ENCODE data around the gene PLCD3.

The PLCD3 gene

DNA sequence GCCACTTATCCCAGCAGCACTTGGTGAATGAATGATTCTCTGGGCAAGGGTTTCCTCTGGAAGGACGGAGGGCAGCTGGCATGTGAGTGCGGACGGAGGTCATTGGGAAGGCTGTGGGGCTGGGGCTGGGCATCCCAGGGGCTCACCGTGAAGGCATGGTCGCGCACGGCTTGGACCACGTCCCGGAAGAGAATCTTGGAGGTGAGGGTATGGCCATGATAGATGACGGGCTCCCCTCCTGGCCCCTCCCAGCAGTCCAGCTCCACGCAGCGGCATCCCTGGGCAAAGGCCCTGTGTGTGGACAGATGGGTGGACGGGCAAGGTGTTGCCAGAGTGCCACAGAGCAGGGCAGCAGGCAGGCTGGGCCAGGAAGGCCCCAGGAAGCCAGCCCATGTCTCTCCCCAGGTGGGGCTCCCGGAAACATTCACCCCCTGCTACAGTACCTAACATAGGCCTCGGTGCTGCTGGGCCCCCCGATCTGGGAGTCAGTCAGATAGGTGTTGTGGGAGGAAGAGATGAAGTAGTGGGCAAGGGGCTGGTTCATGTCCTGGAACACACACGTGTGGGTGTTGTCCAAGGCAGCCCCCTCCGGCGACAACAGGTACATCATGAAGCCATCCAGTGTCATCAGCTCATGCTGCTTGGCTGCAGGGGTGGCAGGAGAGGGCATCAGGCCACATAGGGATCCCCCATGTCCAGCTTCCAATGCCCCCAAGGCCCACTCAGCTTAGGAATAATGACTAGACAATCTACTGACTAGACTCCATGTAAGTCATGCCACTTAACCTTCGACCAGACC, 14.3 kb downstream of the PLCD3 start:
- in situ Hi-C loops (cut with MboI; ENCODE audit: low sequenced_read_pairs, unreplicated experiment) = no loop called here
- no peak for DNase-seq (ENCODE audit: low spot score)
- TF ChIP-seq, protein P1, sequence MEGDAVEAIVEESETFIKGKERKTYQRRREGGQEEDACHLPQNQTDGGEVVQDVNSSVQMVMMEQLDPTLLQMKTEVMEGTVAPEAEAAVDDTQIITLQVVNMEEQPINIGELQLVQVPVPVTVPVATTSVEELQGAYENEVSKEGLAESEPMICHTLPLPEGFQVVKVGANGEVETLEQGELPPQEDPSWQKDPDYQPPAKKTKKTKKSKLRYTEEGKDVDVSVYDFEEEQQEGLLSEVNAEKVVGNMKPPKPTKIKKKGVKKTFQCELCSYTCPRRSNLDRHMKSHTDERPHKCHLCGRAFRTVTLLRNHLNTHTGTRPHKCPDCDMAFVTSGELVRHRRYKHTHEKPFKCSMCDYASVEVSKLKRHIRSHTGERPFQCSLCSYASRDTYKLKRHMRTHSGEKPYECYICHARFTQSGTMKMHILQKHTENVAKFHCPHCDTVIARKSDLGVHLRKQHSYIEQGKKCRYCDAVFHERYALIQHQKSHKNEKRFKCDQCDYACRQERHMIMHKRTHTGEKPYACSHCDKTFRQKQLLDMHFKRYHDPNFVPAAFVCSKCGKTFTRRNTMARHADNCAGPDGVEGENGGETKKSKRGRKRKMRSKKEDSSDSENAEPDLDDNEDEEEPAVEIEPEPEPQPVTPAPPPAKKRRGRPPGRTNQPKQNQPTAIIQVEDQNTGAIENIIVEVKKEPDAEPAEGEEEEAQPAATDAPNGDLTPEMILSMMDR (IDR thresholded peaks at IDR 0.05; ENCODE audit: borderline replicate concordance, control extremely low read depth, extremely low read depth, insufficient read depth, missing control alignments) = no peak

DNA sequence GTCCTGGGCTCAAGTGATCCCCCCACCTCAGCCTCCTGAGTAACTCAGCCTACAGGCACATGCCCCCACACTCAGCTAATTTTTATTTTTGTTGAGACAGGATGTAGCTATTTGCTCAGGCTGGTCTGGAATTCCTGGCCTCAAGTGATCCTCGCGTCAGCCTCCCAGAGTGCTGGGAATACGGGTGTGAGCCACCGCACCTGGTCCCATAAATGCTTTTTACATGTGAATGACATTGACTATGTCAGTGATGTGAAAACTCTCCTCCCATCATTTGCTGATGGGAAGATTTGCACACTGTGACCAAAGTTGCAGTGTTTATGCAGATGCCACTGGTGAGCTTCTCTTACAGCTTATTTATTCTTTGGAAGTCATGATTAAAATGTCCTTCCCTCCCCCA, 15.0 kb downstream of the PLCD3 start:
- TF ChIP-seq, protein P1 (IDR thresholded peaks at IDR 0.05; ENCODE audit: borderline replicate concordance, control extremely low read depth, extremely low read depth, insufficient read depth, missing control alignments) = no peak

DNA sequence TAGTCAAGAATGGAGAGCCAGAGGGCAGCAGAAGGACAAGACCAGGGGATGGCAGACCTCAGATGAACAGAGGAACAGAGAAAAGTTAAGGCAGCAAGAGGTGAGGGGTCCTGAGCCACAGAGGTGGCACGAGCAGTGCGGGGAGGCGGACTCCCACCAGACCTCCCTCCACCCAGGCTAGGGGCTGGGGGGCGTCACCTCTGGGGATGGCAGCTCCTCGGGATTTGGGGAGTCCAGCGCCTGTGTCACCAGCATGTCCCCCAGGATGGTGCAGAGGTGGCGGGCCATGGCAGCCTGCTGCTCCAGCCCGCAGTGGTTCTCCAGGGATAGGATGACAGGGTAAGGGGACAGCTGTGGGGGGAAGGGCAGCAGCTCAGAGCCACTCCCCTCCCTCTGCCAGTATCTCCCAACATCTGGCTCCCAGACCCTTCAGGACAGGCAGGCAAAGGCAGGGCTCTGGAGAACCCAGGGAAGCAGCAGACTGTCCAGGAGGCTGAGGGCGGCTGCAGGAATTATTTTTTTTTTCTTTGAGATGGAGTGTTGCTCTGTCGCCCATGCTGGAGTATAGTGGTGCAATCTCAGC, 15.8 kb downstream of the PLCD3 start:
- TF ChIP-seq, protein P1 (IDR thresholded peaks at IDR 0.05; ENCODE audit: borderline replicate concordance, control extremely low read depth, extremely low read depth, insufficient read depth, missing control alignments) = no peak
- DNase-seq (ENCODE audit: low spot score) = no peak
- in situ Hi-C loops (cut with MboI; ENCODE audit: low sequenced_read_pairs, unreplicated experiment) = no loop called here

More for the DNA sequence above, 15.0 kb downstream of the PLCD3 start:
- no peak for DNase-seq (ENCODE audit: low spot score)
- in situ Hi-C loops (cut with MboI; ENCODE audit: low sequenced_read_pairs, unreplicated experiment) = no loop called here

DNA sequence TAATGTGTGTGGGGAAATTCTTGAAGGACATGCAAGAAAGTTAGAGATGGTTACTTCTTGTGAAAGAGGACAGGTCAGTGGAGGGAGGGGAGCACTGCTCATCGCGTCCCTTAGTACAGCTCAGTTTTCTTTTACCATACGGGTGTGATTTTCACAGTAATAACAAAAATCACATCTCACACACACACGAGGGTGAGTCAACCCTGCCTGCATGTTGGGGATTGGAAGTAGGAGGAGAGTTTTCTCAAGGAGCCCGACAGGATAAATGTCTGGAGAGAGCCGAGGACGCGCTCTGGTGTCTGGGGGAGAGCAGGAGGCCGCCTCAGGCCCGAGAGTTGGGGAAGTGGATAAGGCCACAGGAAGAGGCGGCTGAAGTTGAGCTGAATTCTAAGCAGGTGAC, 16.4 kb downstream of the PLCD3 start:
- DNase-seq (ENCODE audit: low spot score) = no peak
- TF ChIP-seq, protein P1 (IDR thresholded peaks at IDR 0.05; ENCODE audit: borderline replicate concordance, control extremely low read depth, extremely low read depth, insufficient read depth, missing control alignments) = no peak
- in situ Hi-C loops (cut with MboI; ENCODE audit: low sequenced_read_pairs, unreplicated experiment) = no loop called here

DNA sequence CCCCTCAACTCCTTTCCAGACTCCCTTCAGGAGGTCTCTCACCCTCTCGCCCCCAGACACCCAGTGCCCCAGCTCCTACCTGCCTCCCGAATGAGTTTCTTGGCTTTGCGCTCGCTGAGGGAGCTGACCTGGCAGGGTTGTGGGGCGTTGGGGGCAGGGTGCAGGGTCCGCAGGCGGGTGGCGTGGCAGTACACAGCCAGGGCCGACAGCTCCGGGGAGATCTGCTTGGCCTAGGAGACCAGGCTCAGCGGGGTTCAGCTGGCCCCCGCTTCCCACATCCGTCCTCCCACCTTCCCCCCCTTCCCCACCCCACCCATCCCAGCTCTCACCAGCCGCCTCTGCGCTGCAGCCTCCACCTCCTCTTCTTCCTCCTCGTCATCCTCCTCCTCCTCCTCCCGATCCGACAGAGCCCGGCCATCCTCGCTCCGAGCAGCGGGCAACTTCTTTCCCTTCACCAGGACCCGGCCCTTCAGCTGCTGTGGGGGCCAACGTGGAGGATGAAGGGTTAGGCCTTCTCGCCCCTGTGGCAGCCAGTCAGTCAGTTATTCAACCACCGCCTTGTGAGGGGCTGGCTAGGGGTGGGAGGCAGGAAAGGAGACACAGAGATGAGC, 17.2 kb downstream of the PLCD3 start:
- DNase-seq (ENCODE audit: low spot score) = no peak
- in situ Hi-C loops (cut with MboI; ENCODE audit: low sequenced_read_pairs, unreplicated experiment) = no loop called here
- TF ChIP-seq, protein P1 (IDR thresholded peaks at IDR 0.05; ENCODE audit: borderline replicate concordance, control extremely low read depth, extremely low read depth, insufficient read depth, missing control alignments) = no peak

DNA sequence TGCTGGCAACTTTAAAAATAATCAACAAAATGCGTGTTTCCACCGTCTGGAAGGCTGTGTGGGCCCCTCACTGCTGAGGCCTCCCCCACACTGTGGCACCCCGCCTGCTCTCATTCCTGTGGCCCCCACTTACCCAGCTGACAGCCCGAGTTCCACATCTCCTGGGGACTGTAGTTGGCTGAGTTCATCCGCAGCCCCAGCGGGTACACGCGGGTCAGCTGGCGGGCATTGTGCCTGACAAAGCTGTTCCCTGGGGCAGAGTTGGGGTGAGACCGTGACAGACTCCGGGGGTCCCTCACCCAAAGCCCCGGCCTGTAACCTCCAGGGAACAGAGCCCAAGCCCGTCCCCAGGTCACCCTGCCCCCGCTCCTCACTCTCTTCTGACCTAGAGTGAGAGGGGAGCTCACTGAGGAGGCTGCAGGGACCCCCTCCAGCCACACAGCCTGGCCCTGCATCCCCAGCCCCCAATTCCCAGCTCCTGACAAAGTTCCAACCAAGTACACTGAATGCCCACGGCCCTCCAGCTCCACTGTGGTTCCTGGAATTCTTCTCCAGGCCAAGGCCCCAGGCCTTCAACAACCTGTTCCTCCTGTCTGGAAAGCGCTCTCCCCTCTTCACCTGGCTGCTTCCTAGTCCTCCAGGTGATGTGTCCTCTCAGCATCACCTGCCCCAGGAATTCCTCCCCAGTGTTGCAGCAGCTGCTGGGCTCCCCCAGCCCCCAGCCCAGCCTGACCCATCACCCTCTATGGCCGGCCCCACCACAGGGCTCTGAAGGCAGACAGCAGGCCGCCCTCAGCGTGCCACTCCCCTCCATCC, 18.0 kb downstream of the PLCD3 start:
- in situ Hi-C loops (cut with MboI; ENCODE audit: low sequenced_read_pairs, unreplicated experiment) = no loop called here

More for the DNA sequence above, 18.0 kb downstream of the PLCD3 start:
- no peak for DNase-seq (ENCODE audit: low spot score)
- TF ChIP-seq, protein P1 (IDR thresholded peaks at IDR 0.05; ENCODE audit: borderline replicate concordance, control extremely low read depth, extremely low read depth, insufficient read depth, missing control alignments) = no peak

All from GM13976 (cell line).